IMR-90 (cell line): ENCODE measurements around the gene REXO5. TPM values are rescaled to one million over a fixed set of nuclear protein-coding genes. Genes with fewer than 3 reads are reported as not detected.

ENCODE experiments used
- ATAC-seq: fragments of 200-7000 bp; cut with Tn5 transposase; 2 replicates; pipeline ENCODE4 v1.9.1; 2020; ENCODE audit warnings: low read depth, mild to moderate bottlenecking, moderate library complexity
- BruUV-seq: library from RNA; stranded (reverse); fragments of 400-500 nt; replicated peaks from 2 replicates; lab custom pipeline; 2021; lab: Mats Ljungman, UMichigan
- CTCF ChIA-PET: fragments of 300-600 bp; formaldehyde crosslinking; extraction: SDS; loops from one replicate; lab custom pipeline; 2021; ENCODE audit warnings: antibody characterized with exemption; lab: Yijun Ruan, JAX
- POLR2A ChIA-PET: fragments of 300-600 bp; sonication (Branson Sonifier 250); formaldehyde crosslinking; loops from one replicate; lab custom pipeline; 2022; ENCODE audit warnings: antibody characterized with exemption; ENCODE audit not compliant: unreplicated experiment; lab: Charles Lee
- DNase-seq: peaks from one replicate; pipeline ENCODE4 v3.0.0; 2013
- H2AFZ ChIP-seq: replicated peaks from 2 replicates; pipeline ENCODE3; 2013; ENCODE audit warnings: low read length, mild to moderate bottlenecking; ENCODE audit not compliant: poor library complexity
- H2AK5ac ChIP-seq: 2 replicates; pipeline ENCODE4 v1.6.1; 2013; ENCODE audit warnings: low read depth, low read length, inconsistent platforms
- H2AK9ac ChIP-seq: replicated peaks from 2 replicates; pipeline ENCODE3; 2013; ENCODE audit warnings: mild to moderate bottlenecking, low read depth, low read length, moderate library complexity; ENCODE audit not compliant: poor library complexity
- H2BK120ac ChIP-seq: 2 replicates; pipeline ENCODE4 v1.6.1; 2013; ENCODE audit warnings: low read depth, low read length, inconsistent platforms
- H2BK15ac ChIP-seq: 3 replicates; pipeline ENCODE4 v1.6.1; 2013; ENCODE audit warnings: low read depth, low read length, inconsistent platforms
- H2BK20ac ChIP-seq: 2 replicates; pipeline ENCODE4 v1.6.1; 2013; ENCODE audit warnings: low read depth, mild to moderate bottlenecking, inconsistent platforms, low read length, moderate library complexity
- H2BK5ac ChIP-seq: 2 replicates; pipeline ENCODE4 v1.6.1; 2013; ENCODE audit warnings: mild to moderate bottlenecking, low read depth, low read length, inconsistent platforms; ENCODE audit not compliant: poor library complexity, severe bottlenecking
- H3K14ac ChIP-seq: replicated peaks from 2 replicates; pipeline ENCODE4 v1.6.1; 2013; ENCODE audit warnings: low read depth, low read length, inconsistent platforms
- H3K18ac ChIP-seq: 2 replicates; pipeline ENCODE4 v1.6.1; 2013; ENCODE audit warnings: low read depth, low read length, control low read depth
- H3K23ac ChIP-seq: 2 replicates; pipeline ENCODE4 v1.6.1; 2013; ENCODE audit warnings: low read depth, low read length, inconsistent platforms
- H3K27ac ChIP-seq: 2 replicates; pipeline ENCODE4 v1.5.1; 2013; ENCODE audit warnings: mild to moderate bottlenecking, control low read depth, low read length; ENCODE audit not compliant: insufficient read depth
- H3K27me3 ChIP-seq: 2 replicates; pipeline ENCODE4 v1.6.1; 2013; ENCODE audit warnings: low read length; ENCODE audit not compliant: control insufficient read depth, insufficient read depth
- H3K36me3 ChIP-seq: 2 replicates; pipeline ENCODE4 v1.6.1; 2013; ENCODE audit warnings: low read length, mixed read lengths; ENCODE audit not compliant: control insufficient read depth, insufficient read depth
- H3K4ac ChIP-seq: 2 replicates; pipeline ENCODE4 v1.6.1; 2013; ENCODE audit warnings: low read depth, low read length, inconsistent platforms
- H3K4me1 ChIP-seq: 2 replicates; pipeline ENCODE4 v1.6.1; 2013; ENCODE audit warnings: low read length, mixed read lengths; ENCODE audit not compliant: control insufficient read depth, insufficient read depth
- H3K4me2 ChIP-seq: 2 replicates; pipeline ENCODE4 v1.6.1; 2013; ENCODE audit warnings: low read depth, mild to moderate bottlenecking, control low read depth, low read length, moderate library complexity
- H3K4me3 ChIP-seq: 2 replicates; pipeline ENCODE4 v1.5.1; 2013; ENCODE audit warnings: low read depth, mild to moderate bottlenecking, control low read depth, low read length, moderate library complexity; ENCODE audit not compliant: insufficient read depth
- H3K56ac ChIP-seq: 2 replicates; pipeline ENCODE4 v1.6.1; 2013; ENCODE audit warnings: low read length, inconsistent platforms; ENCODE audit not compliant: insufficient read depth; ENCODE audit errors: extremely low read depth
- H3K79me1 ChIP-seq, 2 experiments: 2 replicates each; pipeline ENCODE4 v1.6.1; 2013; ENCODE audit warnings: low read length in 2 of 2, inconsistent platforms in 1 of 2, low read depth in 1 of 2
- H3K9ac ChIP-seq: 2 replicates; pipeline ENCODE4 v1.6.1; 2013; ENCODE audit warnings: low read depth, low read length, control low read depth
- H3K9me1 ChIP-seq: 2 replicates; pipeline ENCODE4 v1.6.1; 2013; ENCODE audit warnings: low read length, inconsistent platforms; ENCODE audit not compliant: insufficient read depth
- H3K9me3 ChIP-seq: 2 replicates; pipeline ENCODE4 v1.6.1; 2013; ENCODE audit warnings: low read length; ENCODE audit not compliant: control insufficient read depth, insufficient read depth
- H4K20me1 ChIP-seq: 2 replicates; pipeline ENCODE4 v1.6.1; 2013; ENCODE audit warnings: low read length, inconsistent platforms; ENCODE audit not compliant: insufficient read depth
- H4K5ac ChIP-seq: 2 replicates; pipeline ENCODE4 v1.6.1; 2013; ENCODE audit warnings: mild to moderate bottlenecking, low read depth, low read length, control low read depth
- H4K8ac ChIP-seq, 2 experiments: 2 replicates each; pipeline ENCODE4 v1.6.1; 2013; ENCODE audit warnings: low read depth in 2 of 2, low read length in 2 of 2, control low read depth in 1 of 2, inconsistent platforms in 1 of 2
- H4K91ac ChIP-seq: 2 replicates; pipeline ENCODE4 v1.6.1; 2013; ENCODE audit warnings: low read depth, low read length, inconsistent platforms; ENCODE audit not compliant: insufficient read depth
- MXI1 ChIP-seq: IDR thresholded peaks from 2 replicates; pipeline ENCODE4 v1.6.1; 2012; ENCODE audit warnings: low read depth, mild to moderate bottlenecking, low read length, moderate library complexity, borderline replicate concordance
- RAD21 ChIP-seq: IDR thresholded peaks from 2 replicates; pipeline ENCODE4 v1.6.1; 2012; ENCODE audit warnings: low read length, improper control_type of control experiment
- SMC3 ChIP-seq: fragments of 150-350 bp; IDR thresholded peaks from 2 replicates; pipeline ENCODE4 v1.6.1; 2016; ENCODE audit warnings: low read depth, mild to moderate bottlenecking, antibody characterized with exemption, low read length, moderate library complexity
- WGBS, 2 experiments: methylation state at CpG; one replicate each; pipeline versions ENCODE4 v1.1.5 to v1.1.7; 2013; ENCODE audit warnings: missing lambda C conversion rate in 2 of 2; ENCODE audit not compliant: insufficient read length in 1 of 2; ENCODE audit errors: extremely low coverage in 2 of 2; 5-methylcytosine and 5-hydroxymethylcytosine counted together
- dilution Hi-C: fragments of 300-500 bp; cut with HindIII; formaldehyde crosslinking; loops from one replicate; pipeline ENCODE4 v1.14.3; 2018; ENCODE audit warnings: low sequenced_read_pairs; ENCODE audit not compliant: unreplicated experiment
- in situ Hi-C: fragments of 300-500 bp; cut with MboI; formaldehyde crosslinking; loops from 3 replicates; pipeline ENCODE4 v1.14.3; 2019; ENCODE audit warnings: low sequenced_read_pairs, inconsistent platforms, mixed read lengths
- intact Hi-C: fragments of 100-400 bp; cut with micrococcal nuclease; formaldehyde crosslinking; loops from 2 replicates; pipeline ENCODE4 v1.10.0; 2022
- polyA plus RNA-seq, 3 experiments: library from polyadenylated mRNA; depleted of rRNA; stranded (reverse); fragments of >200 nt; gene quantifications; 2 replicates each; pipeline ENCODE4 v1.2.3, GENCODE V29; 2012; ENCODE audit warnings: low replicate concordance in 1 of 3
- total RNA-seq: library from RNA; depleted of rRNA; stranded (reverse); fragments of >200 nt; gene quantifications from 2 replicates; pipeline ENCODE4 v1.2.3, GENCODE V29; 2012

Gene REXO5
- total and polyA plus RNA-seq, 2 of the 4 experiments (the other 2 are of a cell fraction), result 3.7 to 7.0 TPM

- Histone ChIP-seq H4K8ac (no peak overlapping the region), H3K9me3 (no peaks in the 10 kb centered on the region), H3K9ac (no peak overlapping the region), H3K4me3 (no peak overlapping the region), H2BK20ac (no peak overlapping the region), H4K91ac (no peak overlapping the region), H3K4ac (no peak overlapping the region), H3K27me3 (no peaks in the 10 kb centered on the region), H3K27ac (no peak overlapping the region), H3K18ac (no peak overlapping the region), H3K23ac (no peak overlapping the region), H2BK120ac (no peak overlapping the region), H2AK5ac (no peak overlapping the region), H2AK9ac (no peak overlapping the region), H3K14ac (no peak overlapping the region), H3K56ac (no peak overlapping the region), H3K79me1 (no peaks in the 10 kb centered on the region; a peak in 1 of 4 replicates), H3K4me1 (no peaks in the 10 kb centered on the region), H2BK15ac (no peak overlapping the region), H3K9me1 (no peaks in the 10 kb centered on the region), H4K20me1 (no peaks in the 10 kb centered on the region), H4K5ac (no peak overlapping the region), H3K36me3 (peaks cover 2% of the 10 kb centered on the region; the same call in 1 of the 2 replicates), H2BK5ac (no peak overlapping the region), H2AFZ (no peak overlapping the region), H3K4me2 (no peak overlapping the region)
- DNase-seq (no peak), ATAC-seq (no peak)
- in situ Hi-C loops, result no loop called here
- CTCF ChIA-PET, result interaction anchor here (0.8 kb wide), 1 partner anchor 13 kb away, joined by 3 read pairs; no protein-coding TSS in a partner anchor
- POLR2A ChIA-PET, result no interaction called here
- no TSS peak for BruUV-seq
- intact Hi-C loops, result no loop called here
- dilution Hi-C loops, result no loop called here
- no CpG with 5 or more reads among the region's 2 CpGs for WGBS, 2 experiments
- TF ChIP-seq SMC3 (no peak), MXI1 (no peak), RAD21 (no peak)
These were observed 37.7 kb downstream of the REXO5 start for GRCh38 chr16:20844054-20844453.
